ENCODE data around the gene BRINP2. TPM values are rescaled to one million over a fixed set of nuclear protein-coding genes. Genes with fewer than 3 reads are reported as not detected.

The BRINP2 gene
- polyA plus RNA-seq, 10 donors = 0.15 to 0.95 (median 0.38) TPM

- DNase-seq = peak in 1 of 3 donors; percentile 7
These were observed 49.0 kb downstream of the BRINP2 start for GRCh38 chr1:177219554-177220458.

- DNase-seq = no peak
These were observed 52.6 kb downstream of the BRINP2 start for GRCh38 chr1:177223359-177223758.

GRCh38 chr1:177227978-177228692 lies 57.4 kb downstream of the BRINP2 start:
- DNase-seq = no peak

- peak in 1 of 3 donors; percentile 15 for DNase-seq
These were observed 57.9 kb downstream of the BRINP2 start for GRCh38 chr1:177228693-177229065.

GRCh38 chr1:177229781-177230180 lies 59.0 kb downstream of the BRINP2 start:
- no peak for DNase-seq

GRCh38 chr1:177230228-177231016 lies 59.7 kb downstream of the BRINP2 start:
- DNase-seq = no peak

GRCh38 chr1:177235350-177235749 lies 64.6 kb downstream of the BRINP2 start:
- DNase-seq = no peak

- DNase-seq = peak in 1 of 3 donors; percentile 16
These were observed 66.2 kb downstream of the BRINP2 start for GRCh38 chr1:177236962-177237361.

GRCh38 chr1:177238967-177239366 lies 68.2 kb downstream of the BRINP2 start:
- no peak for DNase-seq

- no peak for DNase-seq
These were observed 69.0 kb downstream of the BRINP2 start for GRCh38 chr1:177239792-177240191.

GRCh38 chr1:177243773-177244172 lies 73.0 kb downstream of the BRINP2 start:
- no peak for DNase-seq

GRCh38 chr1:177246710-177247580 lies 76.2 kb downstream of the BRINP2 start:
- no peak for DNase-seq

GRCh38 chr1:177247623-177248176 lies 76.9 kb downstream of the BRINP2 start:
- DNase-seq = no peak

- no peak for DNase-seq
These were observed 77.5 kb downstream of the BRINP2 start for GRCh38 chr1:177248258-177248657.

GRCh38 chr1:177249231-177249630 lies 78.5 kb downstream of the BRINP2 start:
- DNase-seq = no peak

- no peak for DNase-seq
These were observed 82.1 kb downstream of the BRINP2 start for GRCh38 chr1:177252877-177253276.

- DNase-seq = no peak
These were observed 84.7 kb downstream of the BRINP2 start for GRCh38 chr1:177255411-177255810.

GRCh38 chr1:177256153-177257075 lies 85.7 kb downstream of the BRINP2 start:
- DNase-seq = peak; percentile 21 to 84 (median 52)

GRCh38 chr1:177257128-177257527 lies 86.4 kb downstream of the BRINP2 start:
- DNase-seq = no peak

GRCh38 chr1:177257576-177257975 lies 86.8 kb downstream of the BRINP2 start:
- DNase-seq = no peak

All from muscle of back (tissue), 11 donors.